Measurements from ENCODE around the gene PUM1. TPM values are rescaled to one million over a fixed set of nuclear protein-coding genes. Genes with fewer than 3 reads are reported as not detected.
A peak's percentile ranks its signal among the peaks of the same experiment; 100 is the strongest.

Gene PUM1
- total and polyA plus RNA-seq, 2 donors (not counting 3 experiments of a cell fraction or from before 2014, with no cell fraction given), result 94.7 to 124 TPM

GRCh38 chr1:30902593-30903290, 162.8 kb downstream of the PUM1 start:
- Histone ChIP-seq H3K9me1 (replicated peaks; ENCODE audit: control insufficient read depth, extremely low read depth, insufficient read depth, low read length) (no peaks in the 10 kb centered on the region), H3K4me2 (ENCODE audit: insufficient read depth, low read length) (no peak overlapping the region), H3K27ac (ENCODE audit: insufficient read depth, low read depth, low read length) (no peak overlapping the region), H3K9me3 (replicated peaks; ENCODE audit: control insufficient read depth, insufficient read depth, low read length) (no peaks in the 10 kb centered on the region), H3K9ac (replicated peaks; ENCODE audit: extremely low read depth, insufficient read depth, low read length) (no peak overlapping the region), H3K27me3 (ENCODE audit: control insufficient read depth in 2 of 2, insufficient read depth in 2 of 2, low read length in 2 of 2) (no peaks in the 10 kb centered on the region), H3K36me3 (ENCODE audit: control insufficient read depth in 2 of 2, extremely low read depth in 1 of 2, insufficient read depth in 2 of 2, low read length in 2 of 2) (no peaks in the 10 kb centered on the region), H3K4me1 (ENCODE audit: control insufficient read depth, extremely low read depth, insufficient read depth, low read length) (peaks cover 8% of the 10 kb centered on the region), H4K20me1 (replicated peaks; ENCODE audit: control insufficient read depth, extremely low read depth, insufficient read depth, low read length) (no peaks in the 10 kb centered on the region), H3K79me2 (ENCODE audit: control insufficient read depth, insufficient read depth, low read length) (no peaks in the 10 kb centered on the region), H2AFZ (ENCODE audit: low read depth, low read length) (peak overlapping the region; percentile 55), H3K4me3 (replicated peaks in 1 of 3; ENCODE audit: insufficient read depth in 1 of 3, low read depth in 1 of 3, low read length in 3 of 3) (no peak overlapping the region)
- DNase-seq (ENCODE audit: low read depth, low spot score), result no peak
- ChIA-PET CTCF (interaction anchor here (0.8 to 5.2 kb wide), 3 partner anchors 98 to 123 kb away, joined by 3 to 52 read pairs (median 3); no protein-coding TSS in a partner anchor), POLR2A (no interaction called here)
- intact Hi-C loops (cut with micrococcal nuclease), result no loop called here
- TF ChIP-seq GATA2 (IDR thresholded peaks at IDR 0.05; ENCODE audit: insufficient read depth, insufficient read length, low read depth, low read length) (no peak), POLR2AphosphoS5 (IDR thresholded peaks at IDR 0.05; ENCODE audit: insufficient read depth, low read depth, low read length) (no peak), EZH2 (IDR thresholded peaks at IDR 0.05; ENCODE audit: borderline replicate concordance, low read depth, low read length, severe bottlenecking) (no peak), FOS (IDR thresholded peaks at IDR 0.05; ENCODE audit: borderline replicate concordance, insufficient read depth, low read length) (no peak), POLR2A (IDR thresholded peaks at IDR 0.05; ENCODE audit: low read depth, low read length) (no peak), MAX (IDR thresholded peaks at IDR 0.05; ENCODE audit: insufficient read depth, insufficient read length) (no peak), JUN (IDR thresholded peaks at IDR 0.05; ENCODE audit: borderline replicate concordance, insufficient read depth, insufficient read length, low read depth) (no peak), MYC (IDR thresholded peaks at IDR 0.05; ENCODE audit: low read depth, low read length) (no peak)
- TF ChIP-seq, protein P1, sequence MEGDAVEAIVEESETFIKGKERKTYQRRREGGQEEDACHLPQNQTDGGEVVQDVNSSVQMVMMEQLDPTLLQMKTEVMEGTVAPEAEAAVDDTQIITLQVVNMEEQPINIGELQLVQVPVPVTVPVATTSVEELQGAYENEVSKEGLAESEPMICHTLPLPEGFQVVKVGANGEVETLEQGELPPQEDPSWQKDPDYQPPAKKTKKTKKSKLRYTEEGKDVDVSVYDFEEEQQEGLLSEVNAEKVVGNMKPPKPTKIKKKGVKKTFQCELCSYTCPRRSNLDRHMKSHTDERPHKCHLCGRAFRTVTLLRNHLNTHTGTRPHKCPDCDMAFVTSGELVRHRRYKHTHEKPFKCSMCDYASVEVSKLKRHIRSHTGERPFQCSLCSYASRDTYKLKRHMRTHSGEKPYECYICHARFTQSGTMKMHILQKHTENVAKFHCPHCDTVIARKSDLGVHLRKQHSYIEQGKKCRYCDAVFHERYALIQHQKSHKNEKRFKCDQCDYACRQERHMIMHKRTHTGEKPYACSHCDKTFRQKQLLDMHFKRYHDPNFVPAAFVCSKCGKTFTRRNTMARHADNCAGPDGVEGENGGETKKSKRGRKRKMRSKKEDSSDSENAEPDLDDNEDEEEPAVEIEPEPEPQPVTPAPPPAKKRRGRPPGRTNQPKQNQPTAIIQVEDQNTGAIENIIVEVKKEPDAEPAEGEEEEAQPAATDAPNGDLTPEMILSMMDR (IDR thresholded peaks at IDR 0.05; ENCODE audit: extremely low read depth in 1 of 2, insufficient read depth in 1 of 2, low read depth in 1 of 2, low read length in 2 of 2), result no peak
- dilution Hi-C loops (cut with MboI; ENCODE audit: extremely low pct_ligation_motif_present, low sequenced_read_pairs), result loop anchor here (25.0 kb wide), 1 partner anchor 90 kb away; no protein-coding TSS in a partner anchor
- no TSS peak for BruUV-seq (replicated peaks)
- no peak for FAIRE-seq
